Tibial nerve (tissue), 4 donors: ENCODE data around the gene VTI1A.

Experiments
- CTCF ChIP-seq, 5 experiments: fragments of 200-600 bp in 3 of 5; fragments of 450-650 bp in 2 of 5; sonication (generic) in 3 of 5; IDR thresholded peaks; one replicate each; pipeline ENCODE4 v1.5.1; 2016 to 2019; ENCODE audit warnings: antibody characterized with exemption in 5 of 5, mild to moderate bottlenecking in 3 of 5, moderate library complexity in 2 of 5
- EP300 ChIP-seq, 2 donors: sonication (generic); formaldehyde crosslinking; IDR thresholded peaks; one replicate each; pipeline ENCODE4 v1.6.1; 2017; ENCODE audit warnings: antibody characterized with exemption in 2 of 2, mild to moderate bottlenecking in 1 of 2
- POLR2A ChIP-seq, 2 donors: fragments of 450-650 bp; IDR thresholded peaks; one replicate each; pipeline ENCODE4 v1.6.1; 2017; ENCODE audit warnings: antibody characterized with exemption in 2 of 2, mild to moderate bottlenecking in 2 of 2, moderate library complexity in 2 of 2

- TF ChIP-seq CTCF (IDR thresholded peaks at IDR 0.05), result no peak
- TF ChIP-seq POLR2A (IDR thresholded peaks at IDR 0.05), result no peak
- TF ChIP-seq EP300 (IDR thresholded peaks at IDR 0.05), result no peak
These were observed 60.0 kb downstream of the VTI1A start for GRCh38 chr10:112507046-112507445.
